PC-9 (cell line): ENCODE measurements around the gene DVL1.

ENCODE experiments used
- CTCF ChIP-seq: fragments of 200-600 bp; sonication (generic); conservative IDR thresholded peaks from 2 replicates; pipeline ENCODE4 v1.6.1; 2017; ENCODE audit warnings: mixed run types, antibody characterized with exemption, mild to moderate bottlenecking, moderate library complexity
- EZH2 ChIP-seq: fragments of 200-600 bp; sonication (generic); IDR thresholded peaks from 2 replicates; pipeline ENCODE4 v1.8.0; 2017; ENCODE audit warnings: antibody characterized with exemption, low read depth

- TF ChIP-seq CTCF (no peak), EZH2 (no peak)
Observed at GRCh38 chr1:1336446-1336845, 12.8 kb downstream of the DVL1 start.
